Neural crest cell (in vitro differentiated cells): ENCODE measurements around the gene ITGB8. TPM values are rescaled to one million over a fixed set of nuclear protein-coding genes. Genes with fewer than 3 reads are reported as not detected.
"Not testable (repeated sequence)": the region's sequence is repeated elsewhere in the genome, so short reads cannot be mapped to it uniquely, and the experiment has no call there.

Experiments used
- DNase-seq: peaks from one replicate; pipeline ENCODE4 v3.0.0; 2021; ENCODE audit warnings: low read depth, mixed read lengths, low spot score
- H3K27ac Mint-ChIP-seq: one replicate; pipeline ENCODE4 v1.8.0; 2021; ENCODE audit warnings: mild to moderate bottlenecking, mixed read lengths; ENCODE audit not compliant: unreplicated experiment
- H3K27me3 Mint-ChIP-seq: 2 replicates; pipeline ENCODE4 v1.8.0; 2021; ENCODE audit warnings: low read depth, mild to moderate bottlenecking, mixed read lengths
- H3K36me3 Mint-ChIP-seq: 2 replicates; pipeline ENCODE4 v1.8.0; 2021; ENCODE audit warnings: low read depth, mild to moderate bottlenecking, mixed read lengths
- H3K4me1 Mint-ChIP-seq: 2 replicates; pipeline ENCODE4 v1.8.0; 2021; ENCODE audit warnings: mixed read lengths
- H3K4me3 Mint-ChIP-seq: one replicate; pipeline ENCODE4 v1.8.0; 2021; ENCODE audit warnings: mild to moderate bottlenecking, mixed read lengths
- H3K9me3 Mint-ChIP-seq: 2 replicates; pipeline ENCODE4 v1.8.0; 2021; ENCODE audit warnings: mixed read lengths
- CTCF ChIP-seq: fragments of 200-600 bp; sonication (generic); conservative IDR thresholded peaks from 2 replicates; pipeline ENCODE4 v1.5.0; 2021; ENCODE audit warnings: antibody characterized with exemption, mild to moderate bottlenecking
- total RNA-seq: library from RNA; stranded (reverse); gene quantifications from 2 replicates; pipeline ENCODE4 v1.2.1, GENCODE V29; 2021

Gene ITGB8
- total RNA-seq, 1 donor from 2014 or later: 19.9 TPM

GRCh38 chr7:20296901-20297300 lies 33.8 kb upstream of the ITGB8 start:
- no peak for TF ChIP-seq CTCF
- H3K4me3 Mint-ChIP-seq: no peak overlapping the region
- no peaks in the 10 kb centered on the region for H3K4me1 Mint-ChIP-seq
- H3K36me3 Mint-ChIP-seq: peaks cover 8% of the 10 kb centered on the region
- peaks cover 26% of the 10 kb centered on the region for H3K9me3 Mint-ChIP-seq
- no peak overlapping the region for H3K27ac Mint-ChIP-seq
- no peaks in the 10 kb centered on the region for H3K27me3 Mint-ChIP-seq
- DNase-seq: no peak

DNA sequence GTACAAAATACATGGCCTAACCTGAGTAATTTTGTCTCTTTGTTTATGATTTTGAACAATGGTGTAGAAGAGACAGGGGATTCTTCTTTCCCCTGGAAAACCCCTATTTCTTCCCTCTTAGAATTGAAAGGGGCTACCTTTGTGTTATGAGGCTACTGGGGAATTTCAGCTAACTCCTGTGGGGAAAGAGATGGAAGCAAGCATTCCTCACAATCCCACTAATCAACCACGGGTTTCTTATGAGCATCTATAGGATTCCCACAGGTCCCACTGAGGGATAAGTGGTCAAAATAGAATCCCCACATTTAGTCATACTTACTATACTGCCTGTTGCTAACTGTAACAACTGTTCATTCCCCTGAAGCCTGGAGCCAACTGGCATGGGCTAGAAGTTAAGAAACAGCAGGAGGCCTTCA lies 32.2 kb upstream of the ITGB8 start:
- Mint-ChIP-seq H3K36me3 (peaks cover 8% of the 10 kb centered on the region), H3K27ac (no peak overlapping the region), H3K4me3 (no peak overlapping the region), H3K9me3 (peaks cover 21% of the 10 kb centered on the region), H3K4me1 (peaks cover 10% of the 10 kb centered on the region), H3K27me3 (no peaks in the 10 kb centered on the region)
- no peak for TF ChIP-seq CTCF
- DNase-seq: no peak

- no peak overlapping the region for H3K27ac Mint-ChIP-seq
- no peak for DNase-seq
- H3K36me3 Mint-ChIP-seq: peaks cover 8% of the 10 kb centered on the region
- H3K4me1 Mint-ChIP-seq: peaks cover 13% of the 10 kb centered on the region
- no peak overlapping the region for H3K4me3 Mint-ChIP-seq
- no peak for TF ChIP-seq CTCF
- no peaks in the 10 kb centered on the region for H3K27me3 Mint-ChIP-seq
- H3K9me3 Mint-ChIP-seq: peaks cover 18% of the 10 kb centered on the region
Measured at GRCh38 chr7:20299145-20299544, 31.6 kb upstream of the ITGB8 start.

DNA sequence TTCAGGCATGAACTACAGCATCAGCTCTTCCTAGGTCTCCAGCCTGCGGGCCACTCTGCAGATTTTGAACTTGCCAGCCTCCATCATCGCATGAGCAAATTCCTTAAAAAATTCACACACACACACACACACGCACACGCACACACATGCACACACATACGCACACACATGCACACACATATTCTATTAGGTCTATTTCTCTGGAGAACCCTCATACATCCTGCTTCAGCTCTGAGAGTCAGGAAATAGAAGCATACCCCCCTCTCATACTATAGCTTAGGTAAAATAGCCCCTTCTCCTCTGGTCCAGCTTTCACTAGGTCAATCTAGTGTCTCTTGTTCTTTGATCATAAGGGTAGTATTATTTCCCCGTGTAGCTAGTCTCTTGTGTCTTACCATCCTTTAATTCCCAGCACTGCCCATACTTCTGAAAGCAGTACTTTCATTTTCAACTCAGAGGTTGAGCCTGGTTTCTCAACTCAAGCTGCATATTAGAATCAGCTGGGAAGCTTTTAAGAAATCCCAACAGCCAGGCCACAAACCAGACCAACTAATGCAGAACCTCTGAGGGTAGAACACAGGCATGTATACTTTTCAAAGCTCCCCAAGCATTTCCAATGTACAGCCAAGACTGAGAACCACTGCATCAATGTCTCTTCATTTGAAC lies 30.9 kb upstream of the ITGB8 start:
- DNase-seq: no peak
- no peak for TF ChIP-seq CTCF
- Mint-ChIP-seq H3K36me3 (peaks cover 7% of the 10 kb centered on the region), H3K4me3 (no peak overlapping the region), H3K27me3 (no peaks in the 10 kb centered on the region), H3K27ac (no peak overlapping the region), H3K9me3 (peaks cover 18% of the 10 kb centered on the region), H3K4me1 (peaks cover 15% of the 10 kb centered on the region)

GRCh38 chr7:20301311-20301939 lies 29.3 kb upstream of the ITGB8 start:
- H3K9me3 Mint-ChIP-seq: peaks cover 4% of the 10 kb centered on the region
- TF ChIP-seq CTCF: no peak
- no peak overlapping the region for H3K27ac Mint-ChIP-seq
- H3K27me3 Mint-ChIP-seq: no peaks in the 10 kb centered on the region
- no peak overlapping the region for H3K4me3 Mint-ChIP-seq
- peaks cover 20% of the 10 kb centered on the region for H3K4me1 Mint-ChIP-seq
- no peaks in the 10 kb centered on the region for H3K36me3 Mint-ChIP-seq
- no peak for DNase-seq

GRCh38 chr7:20302300-20302699 lies 28.4 kb upstream of the ITGB8 start:
- not testable (repeated sequence) for DNase-seq, H3K9me3 Mint-ChIP-seq, H3K4me3 Mint-ChIP-seq, H3K27ac Mint-ChIP-seq, H3K36me3 Mint-ChIP-seq, H3K27me3 Mint-ChIP-seq
- peaks cover 29% of the 10 kb centered on the region for H3K4me1 Mint-ChIP-seq
